Measurements from ENCODE around the gene ATP5F1C. TPM values are rescaled to one million over a fixed set of nuclear protein-coding genes. Genes with fewer than 3 reads are reported as not detected.

ATP5F1C gene
- total and polyA plus RNA-seq, 2 donors from 2014 or later = 269 to 695 TPM

DNA sequence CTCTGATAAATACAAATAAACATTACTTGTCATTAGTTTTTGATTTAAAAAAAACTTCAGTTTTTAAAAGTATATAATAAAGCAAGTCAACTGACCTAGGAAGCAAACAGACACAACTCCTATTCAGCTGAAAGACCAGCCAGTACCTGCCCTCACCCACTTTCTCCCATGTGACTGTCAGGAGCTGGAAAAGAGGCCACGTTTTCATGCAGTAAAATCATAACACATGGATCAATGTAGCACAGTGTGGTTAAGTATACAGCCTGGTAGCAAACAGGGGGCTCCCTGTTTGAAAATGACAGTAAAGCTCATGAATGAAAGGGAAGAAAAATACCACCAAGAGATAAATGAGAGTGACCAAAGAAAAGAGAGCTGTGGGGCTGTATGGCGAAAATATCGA is 21.7 kb upstream of the ATP5F1C start:
- Histone ChIP-seq H3K4me3 (ENCODE audit: low read length in 3 of 3) (no peak overlapping the region), H3K4me1 (ENCODE audit: control insufficient read depth in 2 of 3, insufficient read depth in 2 of 3, low read depth in 1 of 3, low read length in 3 of 3) (no peaks in the 10 kb centered on the region), H3K9me3 (ENCODE audit: control insufficient read depth in 2 of 3, insufficient read depth in 1 of 3, low read length in 3 of 3) (no peaks in the 10 kb centered on the region), H3K36me3 (ENCODE audit: control insufficient read depth in 2 of 3, insufficient read depth in 3 of 3, low read length in 3 of 3) (peaks cover 5 to 35% (median 17%) of the 10 kb centered on the region in 3 donors), H3K27ac (ENCODE audit: low read depth in 2 of 2, low read length in 2 of 2) (no peak overlapping the region), H3K27me3 (ENCODE audit: control insufficient read depth, insufficient read depth, low read length) (no peaks in the 10 kb centered on the region), H3K9ac (ENCODE audit: low read length in 3 of 3) (no peak overlapping the region)
- no peak for FAIRE-seq
- intact Hi-C loops (cut with DNase I) = no loop called here
- TF ChIP-seq, protein P1, sequence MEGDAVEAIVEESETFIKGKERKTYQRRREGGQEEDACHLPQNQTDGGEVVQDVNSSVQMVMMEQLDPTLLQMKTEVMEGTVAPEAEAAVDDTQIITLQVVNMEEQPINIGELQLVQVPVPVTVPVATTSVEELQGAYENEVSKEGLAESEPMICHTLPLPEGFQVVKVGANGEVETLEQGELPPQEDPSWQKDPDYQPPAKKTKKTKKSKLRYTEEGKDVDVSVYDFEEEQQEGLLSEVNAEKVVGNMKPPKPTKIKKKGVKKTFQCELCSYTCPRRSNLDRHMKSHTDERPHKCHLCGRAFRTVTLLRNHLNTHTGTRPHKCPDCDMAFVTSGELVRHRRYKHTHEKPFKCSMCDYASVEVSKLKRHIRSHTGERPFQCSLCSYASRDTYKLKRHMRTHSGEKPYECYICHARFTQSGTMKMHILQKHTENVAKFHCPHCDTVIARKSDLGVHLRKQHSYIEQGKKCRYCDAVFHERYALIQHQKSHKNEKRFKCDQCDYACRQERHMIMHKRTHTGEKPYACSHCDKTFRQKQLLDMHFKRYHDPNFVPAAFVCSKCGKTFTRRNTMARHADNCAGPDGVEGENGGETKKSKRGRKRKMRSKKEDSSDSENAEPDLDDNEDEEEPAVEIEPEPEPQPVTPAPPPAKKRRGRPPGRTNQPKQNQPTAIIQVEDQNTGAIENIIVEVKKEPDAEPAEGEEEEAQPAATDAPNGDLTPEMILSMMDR (IDR thresholded peaks at IDR 0.05; ENCODE audit: borderline replicate concordance, extremely low read depth, insufficient read depth) = no peak
- no peak for DNase-seq

- no peak overlapping the region for H3K9ac ChIP-seq (ENCODE audit: low read length in 3 of 3)
- no peaks in the 10 kb centered on the region for H3K27me3 ChIP-seq (ENCODE audit: control insufficient read depth, insufficient read depth, low read length)
- DNase-seq (no peak), FAIRE-seq (no peak)
- peaks cover 3 to 32% (median 17%) of the 10 kb centered on the region in 3 donors for H3K36me3 ChIP-seq (ENCODE audit: control insufficient read depth in 2 of 3, insufficient read depth in 3 of 3, low read length in 3 of 3)
- intact Hi-C loops (cut with DNase I) = no loop called here
- H3K4me3 ChIP-seq (ENCODE audit: low read length in 3 of 3) = no peak overlapping the region
- H3K4me1 ChIP-seq (ENCODE audit: control insufficient read depth in 2 of 3, insufficient read depth in 2 of 3, low read depth in 1 of 3, low read length in 3 of 3) = no peaks in the 10 kb centered on the region
- H3K9me3 ChIP-seq (ENCODE audit: control insufficient read depth in 2 of 3, insufficient read depth in 1 of 3, low read length in 3 of 3) = no peaks in the 10 kb centered on the region
- H3K27ac ChIP-seq (ENCODE audit: low read depth in 2 of 2, low read length in 2 of 2) = no peak overlapping the region
- TF ChIP-seq, protein P1 (IDR thresholded peaks at IDR 0.05; ENCODE audit: borderline replicate concordance, extremely low read depth, insufficient read depth) = no peak
Measured at GRCh38 chr10:7767209-7767608, 20.8 kb upstream of the ATP5F1C start.

GRCh38 chr10:7768417-7768816 is 19.6 kb upstream of the ATP5F1C start:
- H3K36me3 ChIP-seq (ENCODE audit: control insufficient read depth in 2 of 3, insufficient read depth in 3 of 3, low read length in 3 of 3) = peaks cover 2 to 27% (median 17%) of the 10 kb centered on the region in 3 donors
- FAIRE-seq = no peak
- H3K27me3 ChIP-seq (ENCODE audit: control insufficient read depth, insufficient read depth, low read length) = no peaks in the 10 kb centered on the region
- no peak overlapping the region for H3K27ac ChIP-seq (ENCODE audit: low read depth in 2 of 2, low read length in 2 of 2)
- no peaks in the 10 kb centered on the region for H3K4me1 ChIP-seq (ENCODE audit: control insufficient read depth in 2 of 3, insufficient read depth in 2 of 3, low read depth in 1 of 3, low read length in 3 of 3)
- no peak overlapping the region for H3K9ac ChIP-seq (ENCODE audit: low read length in 3 of 3)
- DNase-seq = no peak
- TF ChIP-seq, protein P1 (IDR thresholded peaks at IDR 0.05; ENCODE audit: borderline replicate concordance, extremely low read depth, insufficient read depth) = no peak
- H3K9me3 ChIP-seq (ENCODE audit: control insufficient read depth in 2 of 3, insufficient read depth in 1 of 3, low read length in 3 of 3) = no peaks in the 10 kb centered on the region
- intact Hi-C loops (cut with DNase I) = no loop called here
- H3K4me3 ChIP-seq (ENCODE audit: low read length in 3 of 3) = no peak overlapping the region
